Adrenal gland (tissue), 5 donors: ENCODE data around the gene NLK.

Source experiments
- CTCF ChIP-seq, 6 experiments: fragments of 450-650 bp in 4 of 6; fragments of 200-600 bp in 2 of 6; sonication (generic) in 1 of 6; IDR thresholded peaks; 1 replicate in 5 of 6; 2 replicates in 1 of 6; pipeline versions ENCODE4 v1.5.1 to v1.8.0; 2016 to 2021; ENCODE audit warnings: antibody characterized with exemption in 6 of 6, mild to moderate bottlenecking in 2 of 6, moderate library complexity in 1 of 6
- POLR2A ChIP-seq, 2 donors: fragments of 450-650 bp; IDR thresholded peaks; one replicate each; pipeline ENCODE4 v1.6.1; 2017; ENCODE audit warnings: antibody characterized with exemption in 2 of 2, mild to moderate bottlenecking in 2 of 2, moderate library complexity in 1 of 2
- donor health status: DM: no; HTN: no; CAD: no.

- TF ChIP-seq CTCF (IDR thresholded peaks at IDR 0.05): no peak
- TF ChIP-seq POLR2A (IDR thresholded peaks at IDR 0.05): no peak
These were observed 17.2 kb downstream of the NLK start for GRCh38 chr17:28059675-28060074.
